ENCODE data around the gene WDR41. TPM values are rescaled to one million over a fixed set of nuclear protein-coding genes. Genes with fewer than 3 reads are reported as not detected.
"Not testable (repeated sequence)": the region's sequence is repeated elsewhere in the genome, so short reads cannot be mapped to it uniquely, and the experiment has no call there.

WDR41 gene
- total RNA-seq, 1 experiment from 2014 or later = 43.6 TPM

- Mint-ChIP-seq H3K4me1 (no peaks in the 10 kb centered on the region), H3K9me3 (peaks cover 4 to 7% of the 10 kb centered on the region in 2 experiments; a peak in 2 of 5 replicates), H3K27ac (no peak overlapping the region), H3K27me3 (ENCODE audit: low read depth) (peaks cover 12% of the 10 kb centered on the region), H3K36me3 (ENCODE audit: insufficient read depth in 1 of 3, low read depth in 3 of 3) (no peaks in the 10 kb centered on the region), H3K4me3 (no peak overlapping the region)
- Histone ChIP-seq H2BK15ac (ENCODE audit: low read depth, low read length) (no peak overlapping the region), H3T11ph (ENCODE audit: low read length) (no peak overlapping the region), H3K4me2 (ENCODE audit: insufficient read depth, insufficient read length, low read length) (no peak overlapping the region), H3K79me1 (ENCODE audit: insufficient read depth, low read depth, low read length, poor library complexity, severe bottlenecking) (no peaks in the 10 kb centered on the region), H4K91ac (ENCODE audit: insufficient read length, low read depth, low read length) (no peak overlapping the region), H2BK120ac (ENCODE audit: low read depth, low read length, poor library complexity, severe bottlenecking) (no peak overlapping the region), H3K27me3 (ENCODE audit: insufficient read depth, low read length) (no peaks in the 10 kb centered on the region), H3K9me3 (ENCODE audit: control insufficient read depth, low read depth, low read length) (no peaks in the 10 kb centered on the region), H3K4ac (ENCODE audit: low read depth, low read length) (no peak overlapping the region), H4K5ac (ENCODE audit: insufficient read length, low read depth, low read length) (no peak overlapping the region), H3K27ac (ENCODE audit: insufficient read length, low read depth, low read length) (no peak overlapping the region), H3K23me2 (ENCODE audit: insufficient read length, low read depth, low read length, poor library complexity, severe bottlenecking) (no peaks in the 10 kb centered on the region), H3K4me1 (ENCODE audit: insufficient read depth, low read length) (no peaks in the 10 kb centered on the region), H2AFZ (ENCODE audit: low read length) (no peak overlapping the region), H3K9ac (ENCODE audit: extremely low read depth, insufficient read length, low read length) (no peak overlapping the region), H3K23ac (ENCODE audit: insufficient read length, low read depth, low read length) (no peak overlapping the region), H2BK12ac (ENCODE audit: insufficient read length, low read depth, low read length) (no peak overlapping the region), H3K14ac (ENCODE audit: insufficient read depth, low read length) (no peak overlapping the region), H2BK5ac (ENCODE audit: insufficient read length, low read length) (no peak overlapping the region), H2AK5ac (ENCODE audit: insufficient read length, low read length) (no peak overlapping the region), H4K8ac (replicated peaks; ENCODE audit: insufficient read length, low read depth, low read length) (no peak overlapping the region), H4K20me1 (ENCODE audit: control insufficient read depth, insufficient read depth, insufficient read length) (no peaks in the 10 kb centered on the region), H3K79me2 (ENCODE audit: insufficient read depth, low read length) (no peaks in the 10 kb centered on the region), H3K56ac (ENCODE audit: insufficient read length, low read depth, low read length) (no peak overlapping the region), H3K18ac (ENCODE audit: insufficient read length, low read depth, low read length) (no peak overlapping the region), H2BK20ac (ENCODE audit: low read depth, low read length, poor library complexity, severe bottlenecking) (no peak overlapping the region)
- WGBS (ENCODE audit: extremely low coverage, insufficient read length, low lambda C conversion rate) = no CpG with 5 or more reads among the region's 1 CpG
- TF ChIP-seq CTCF (conservative IDR thresholded peaks at IDR 0.05) = no peak
- DNase-seq = no peak
Measured at GRCh38 chr5:77513321-77513720, 21.2 kb upstream of the WDR41 start.

DNA sequence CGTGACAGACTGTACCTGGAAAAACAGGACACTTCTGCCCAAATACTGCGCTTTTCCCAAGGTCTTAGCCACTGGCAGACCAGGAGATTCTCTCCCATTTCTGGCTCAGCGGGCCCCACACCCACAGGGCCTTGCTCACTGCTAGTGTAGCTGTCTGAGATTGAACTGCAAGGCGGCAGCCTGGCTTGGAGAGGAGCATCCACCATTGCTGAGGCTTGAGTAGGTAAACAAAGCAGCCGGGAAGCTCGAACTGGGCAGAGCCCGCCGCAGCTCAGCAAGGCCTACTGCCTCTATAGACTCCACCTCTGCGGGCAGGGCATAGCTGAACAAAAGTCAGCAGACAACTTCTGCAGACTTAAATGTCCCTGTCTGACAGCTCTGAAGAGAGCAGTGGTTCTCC is 9.0 kb upstream of the WDR41 start:
- H2BK20ac ChIP-seq (ENCODE audit: low read depth, low read length, poor library complexity, severe bottlenecking); H3K36me3 Mint-ChIP-seq (ENCODE audit: insufficient read depth in 1 of 3, low read depth in 3 of 3): not testable (repeated sequence)

More for the DNA sequence above, 9.0 kb upstream of the WDR41 start:
- no CpG with 5 or more reads among the region's 9 CpGs for WGBS (ENCODE audit: extremely low coverage, insufficient read length, low lambda C conversion rate)
- H3K23ac ChIP-seq (ENCODE audit: insufficient read length, low read depth, low read length); DNase-seq; H3K9me3 ChIP-seq (ENCODE audit: control insufficient read depth, low read depth, low read length); H3K4me3 Mint-ChIP-seq; H2BK12ac ChIP-seq (ENCODE audit: insufficient read length, low read depth, low read length); H3K23me2 ChIP-seq (ENCODE audit: insufficient read length, low read depth, low read length, poor library complexity, severe bottlenecking); H3K14ac ChIP-seq (ENCODE audit: insufficient read depth, low read length); H3K27me3 ChIP-seq (ENCODE audit: insufficient read depth, low read length); H3K4me1 ChIP-seq (ENCODE audit: insufficient read depth, low read length); H4K20me1 ChIP-seq (ENCODE audit: control insufficient read depth, insufficient read depth, insufficient read length); H3K9ac ChIP-seq (ENCODE audit: extremely low read depth, insufficient read length, low read length); H3K4ac ChIP-seq (ENCODE audit: low read depth, low read length); H2BK15ac ChIP-seq (ENCODE audit: low read depth, low read length); H2AK5ac ChIP-seq (ENCODE audit: insufficient read length, low read length); H4K91ac ChIP-seq (ENCODE audit: insufficient read length, low read depth, low read length); H3K79me2 ChIP-seq (ENCODE audit: insufficient read depth, low read length); H4K5ac ChIP-seq (ENCODE audit: insufficient read length, low read depth, low read length); H3K79me1 ChIP-seq (ENCODE audit: insufficient read depth, low read depth, low read length, poor library complexity, severe bottlenecking); H2AFZ ChIP-seq (ENCODE audit: low read length); H3K4me2 ChIP-seq (ENCODE audit: insufficient read depth, insufficient read length, low read length); H3K4me1 Mint-ChIP-seq; H3K18ac ChIP-seq (ENCODE audit: insufficient read length, low read depth, low read length); H4K8ac ChIP-seq (replicated peaks; ENCODE audit: insufficient read length, low read depth, low read length); H2BK5ac ChIP-seq (ENCODE audit: insufficient read length, low read length); H2BK120ac ChIP-seq (ENCODE audit: low read depth, low read length, poor library complexity, severe bottlenecking); H3K27ac ChIP-seq (ENCODE audit: insufficient read length, low read depth, low read length); H3K56ac ChIP-seq (ENCODE audit: insufficient read length, low read depth, low read length); H3K27ac Mint-ChIP-seq; H3K9me3 Mint-ChIP-seq; H3T11ph ChIP-seq (ENCODE audit: low read length): not testable (repeated sequence)
- H3K27me3 Mint-ChIP-seq (ENCODE audit: low read depth) = peaks cover 39% of the 10 kb centered on the region
